GM23338 (cell line): ENCODE measurements around the gene UNC5C. TPM values are rescaled to one million over a fixed set of nuclear protein-coding genes. Genes with fewer than 3 reads are reported as not detected.

ENCODE experiments used
- ATAC-seq: fragments of 200-7000 bp; cut with Tn5 transposase; 3 replicates; pipeline ENCODE4 v1.9.1; 2020
- DNase-seq: peaks from one replicate; pipeline ENCODE4 v3.0.0-alpha.2; 2015; ENCODE audit warnings: low spot score
- H2AFZ ChIP-seq: fragments of 200-600 bp; sonication (generic); 2 replicates; pipeline ENCODE4 v1.8.0; 2016; ENCODE audit warnings: antibody characterized with exemption, mild to moderate bottlenecking, moderate library complexity
- H3F3A ChIP-seq: fragments of 200-600 bp; sonication (generic); replicated peaks from 2 replicates; pipeline ENCODE4 v1.8.0; 2017; ENCODE audit warnings: antibody characterized with exemption, mixed run types, low read depth
- H3K27ac ChIP-seq: fragments of 200-600 bp; sonication (generic); 2 replicates; pipeline ENCODE4 v1.6.1; 2016; ENCODE audit warnings: low read depth
- H3K27me3 ChIP-seq: fragments of 200-600 bp; sonication (generic); 2 replicates; pipeline ENCODE4 v1.8.0; 2016; ENCODE audit warnings: mild to moderate bottlenecking, mixed run types, moderate library complexity; ENCODE audit not compliant: insufficient read depth
- H3K36me3 ChIP-seq: fragments of 200-600 bp; sonication (generic); 2 replicates; pipeline ENCODE4 v1.8.0; 2016; ENCODE audit warnings: mild to moderate bottlenecking; ENCODE audit not compliant: insufficient read depth
- H3K4me1 ChIP-seq: fragments of 200-600 bp; sonication (generic); 2 replicates; pipeline ENCODE4 v1.8.0; 2016; ENCODE audit warnings: mild to moderate bottlenecking, moderate library complexity; ENCODE audit not compliant: insufficient read depth
- H3K4me2 ChIP-seq: fragments of 200-600 bp; sonication (generic); 2 replicates; pipeline ENCODE4 v1.7.1; 2017; ENCODE audit warnings: mixed run types
- H3K4me3 ChIP-seq: fragments of 200-600 bp; sonication (generic); 2 replicates; pipeline ENCODE4 v1.6.1; 2016; ENCODE audit warnings: mixed run types
- H3K79me2 ChIP-seq: fragments of 200-600 bp; sonication (generic); replicated peaks from 2 replicates; pipeline ENCODE4 v1.8.0; 2017; ENCODE audit warnings: mild to moderate bottlenecking; ENCODE audit not compliant: insufficient read depth
- H3K9me2 ChIP-seq: fragments of 200-600 bp; sonication (generic); 2 replicates; pipeline ENCODE4 v1.8.0; 2017; ENCODE audit not compliant: insufficient read depth
- H4K20me1 ChIP-seq: fragments of 200-600 bp; sonication (generic); replicated peaks from 2 replicates; pipeline ENCODE4 v1.8.0; 2017; ENCODE audit warnings: mild to moderate bottlenecking; ENCODE audit not compliant: insufficient read depth
- H3K27ac Mint-ChIP-seq: 2 replicates; pipeline ENCODE4 v1.8.0; 2020; ENCODE audit warnings: inconsistent platforms, mild to moderate bottlenecking, moderate library complexity, mixed read lengths
- H3K27me3 Mint-ChIP-seq: 3 replicates; pipeline ENCODE4 v1.8.0; 2022; ENCODE audit warnings: low read depth, mild to moderate bottlenecking, moderate library complexity, mixed read lengths, inconsistent platforms; ENCODE audit not compliant: insufficient read depth, poor library complexity
- H3K36me3 Mint-ChIP-seq: 3 replicates; pipeline ENCODE4 v1.8.0; 2021; ENCODE audit warnings: low read depth, mild to moderate bottlenecking, inconsistent platforms, moderate library complexity, mixed read lengths
- H3K4me1 Mint-ChIP-seq: 3 replicates; pipeline ENCODE4 v1.8.0; 2020; ENCODE audit warnings: mild to moderate bottlenecking, inconsistent platforms, mixed read lengths
- H3K4me3 Mint-ChIP-seq: 3 replicates; pipeline ENCODE4 v1.8.0; 2021; ENCODE audit warnings: moderate library complexity, mild to moderate bottlenecking, inconsistent platforms, mixed read lengths
- H3K9me3 Mint-ChIP-seq: 3 replicates; pipeline ENCODE4 v1.8.0; 2020; ENCODE audit warnings: moderate library complexity, mild to moderate bottlenecking, inconsistent platforms, mixed read lengths
- EZH2 ChIP-seq: fragments of 200-600 bp; sonication (generic); IDR thresholded peaks from one replicate; pipeline ENCODE4 v1.8.0; 2017; ENCODE audit warnings: antibody characterized with exemption, mild to moderate bottlenecking, low read depth; ENCODE audit not compliant: unreplicated experiment
- JUNB ChIP-seq: IDR thresholded peaks from one replicate; pipeline ENCODE4 v1.6.1; 2016; ENCODE audit warnings: antibody characterized with exemption; ENCODE audit not compliant: unreplicated experiment
- NANOG ChIP-seq: IDR thresholded peaks from 2 replicates; pipeline ENCODE4 v1.6.1; 2016; ENCODE audit warnings: antibody characterized with exemption, borderline replicate concordance
- POLR2AphosphoS5 ChIP-seq: IDR thresholded peaks from 2 replicates; pipeline ENCODE4 v1.6.1; 2016; ENCODE audit warnings: antibody characterized with exemption, low read depth
- REST ChIP-seq: IDR thresholded peaks from one replicate; pipeline ENCODE4 v1.6.1; 2018; ENCODE audit warnings: antibody characterized with exemption; ENCODE audit not compliant: unreplicated experiment
- STAT1 ChIP-seq: IDR thresholded peaks from one replicate; pipeline ENCODE4 v1.6.1; 2016; ENCODE audit warnings: antibody characterized with exemption; ENCODE audit not compliant: unreplicated experiment
- ZNF114 ChIP-seq: fragments of 250-450 bp; sonication (Bioruptor Pico); IDR thresholded peaks from 2 replicates; pipeline ENCODE4 v1.5.0; 2020; ENCODE audit warnings: mild to moderate bottlenecking, moderate library complexity
- ZNF331 ChIP-seq: fragments of 250-450 bp; sonication (Bioruptor Pico); IDR thresholded peaks from 2 replicates; pipeline ENCODE4 v1.5.0; 2020; ENCODE audit warnings: low read depth, mild to moderate bottlenecking, moderate library complexity
- ZNF462 ChIP-seq: fragments of 250-450 bp; sonication (Bioruptor Pico); IDR thresholded peaks from 2 replicates; pipeline ENCODE4 v1.5.0; 2020; ENCODE audit warnings: mild to moderate bottlenecking, moderate library complexity
- polyA plus RNA-seq: library from polyadenylated mRNA; unstranded; fragments of >200 nt; fragmentation: Nextera tagmentation; extraction: Ambion mirVana; gene quantifications from 2 replicates; pipeline ENCODE4 v1.2.1, GENCODE V29; 2016
- total RNA-seq: library from RNA; depleted of rRNA; stranded (reverse); fragments of >200 nt; shearing (Covaris generic); gene quantifications from 2 replicates; pipeline ENCODE4 v1.2.3, GENCODE V29; 2014

UNC5C gene
- total and polyA plus RNA-seq, 2 experiments from 2014 or later = 0.08 to 0.21 TPM

GRCh38 chr4:95508421-95508820 is 40.4 kb downstream of the UNC5C start:
- Histone ChIP-seq H3K9me2 (no peaks in the 10 kb centered on the region), H3K27me3 (no peaks in the 10 kb centered on the region), H3K27ac (no peak overlapping the region), H3K36me3 (no peaks in the 10 kb centered on the region), H4K20me1 (no peaks in the 10 kb centered on the region), H3K79me2 (no peaks in the 10 kb centered on the region), H2AFZ (no peak overlapping the region), H3K4me2 (no peak overlapping the region), H3F3A (no peaks in the 10 kb centered on the region), H3K4me1 (peaks cover 9% of the 10 kb centered on the region), H3K4me3 (no peak overlapping the region)
- no peak overlapping the region for H3K27ac Mint-ChIP-seq
- DNase-seq = no peak
- no peaks in the 10 kb centered on the region for H3K9me3 Mint-ChIP-seq
- no peak for TF ChIP-seq JUNB
- H3K4me1 Mint-ChIP-seq = peaks cover 21% of the 10 kb centered on the region
- ATAC-seq = no peak
- no peak overlapping the region for H3K4me3 Mint-ChIP-seq
- H3K36me3 Mint-ChIP-seq = no peaks in the 10 kb centered on the region
- peaks cover 2% of the 10 kb centered on the region for H3K27me3 Mint-ChIP-seq

GRCh38 chr4:95507561-95507960 is 41.2 kb downstream of the UNC5C start:
- Mint-ChIP-seq H3K27ac (no peak overlapping the region), H3K4me1 (peaks cover 17% of the 10 kb centered on the region)

More at GRCh38 chr4:95507561-95507960, 41.2 kb downstream of the UNC5C start:
- no peaks in the 10 kb centered on the region for H3K9me2 ChIP-seq
- H3F3A ChIP-seq = no peaks in the 10 kb centered on the region
- no peak overlapping the region for H3K4me3 ChIP-seq
- no peaks in the 10 kb centered on the region for H3K79me2 ChIP-seq
- H3K36me3 ChIP-seq = no peaks in the 10 kb centered on the region
- DNase-seq = no peak
- H3K9me3 Mint-ChIP-seq = no peaks in the 10 kb centered on the region
- no peaks in the 10 kb centered on the region for H3K36me3 Mint-ChIP-seq
- H3K4me2 ChIP-seq = no peak overlapping the region
- H4K20me1 ChIP-seq = no peaks in the 10 kb centered on the region
- no peak overlapping the region for H3K4me3 Mint-ChIP-seq
- H3K27ac ChIP-seq = no peak overlapping the region
- H3K4me1 ChIP-seq = peaks cover 9% of the 10 kb centered on the region
- H3K27me3 Mint-ChIP-seq = peaks cover 2% of the 10 kb centered on the region
- no peak for ATAC-seq
- no peak for TF ChIP-seq ZNF331 (CRISPR knock-in tag)
- TF ChIP-seq ZNF462 = no peak
- TF ChIP-seq STAT1 = no peak
- TF ChIP-seq REST = no peak
- TF ChIP-seq ZNF114 (CRISPR knock-in tag) = no peak
- TF ChIP-seq NANOG = no peak
- no peak for TF ChIP-seq POLR2AphosphoS5
- TF ChIP-seq EZH2 = no peak
- no peak for TF ChIP-seq JUNB
- H2AFZ ChIP-seq = no peak overlapping the region
- H3K27me3 ChIP-seq = no peaks in the 10 kb centered on the region
